Activated CD8-positive, alpha-beta memory T cell treated with anti-CD3 and anti-CD28 coated beads, Interleukin-2, amount 50 U/mL, for 4 hours (primary cell): ENCODE results near the gene OR10H4.
"Not testable (repeated sequence)": the region's sequence is repeated elsewhere in the genome, so short reads cannot be mapped to it uniquely, and the experiment has no call there.

ENCODE experiments used
- DNase-seq: peaks from one replicate; pipeline ENCODE4 v3.0.0-alpha.2; 2020

Gene OR10H4, protein sequence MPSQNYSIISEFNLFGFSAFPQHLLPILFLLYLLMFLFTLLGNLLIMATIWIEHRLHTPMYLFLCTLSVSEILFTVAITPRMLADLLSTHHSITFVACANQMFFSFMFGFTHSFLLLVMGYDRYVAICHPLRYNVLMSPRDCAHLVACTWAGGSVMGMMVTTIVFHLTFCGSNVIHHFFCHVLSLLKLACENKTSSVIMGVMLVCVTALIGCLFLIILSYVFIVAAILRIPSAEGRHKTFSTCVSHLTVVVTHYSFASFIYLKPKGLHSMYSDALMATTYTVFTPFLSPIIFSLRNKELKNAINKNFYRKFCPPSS

DNA sequence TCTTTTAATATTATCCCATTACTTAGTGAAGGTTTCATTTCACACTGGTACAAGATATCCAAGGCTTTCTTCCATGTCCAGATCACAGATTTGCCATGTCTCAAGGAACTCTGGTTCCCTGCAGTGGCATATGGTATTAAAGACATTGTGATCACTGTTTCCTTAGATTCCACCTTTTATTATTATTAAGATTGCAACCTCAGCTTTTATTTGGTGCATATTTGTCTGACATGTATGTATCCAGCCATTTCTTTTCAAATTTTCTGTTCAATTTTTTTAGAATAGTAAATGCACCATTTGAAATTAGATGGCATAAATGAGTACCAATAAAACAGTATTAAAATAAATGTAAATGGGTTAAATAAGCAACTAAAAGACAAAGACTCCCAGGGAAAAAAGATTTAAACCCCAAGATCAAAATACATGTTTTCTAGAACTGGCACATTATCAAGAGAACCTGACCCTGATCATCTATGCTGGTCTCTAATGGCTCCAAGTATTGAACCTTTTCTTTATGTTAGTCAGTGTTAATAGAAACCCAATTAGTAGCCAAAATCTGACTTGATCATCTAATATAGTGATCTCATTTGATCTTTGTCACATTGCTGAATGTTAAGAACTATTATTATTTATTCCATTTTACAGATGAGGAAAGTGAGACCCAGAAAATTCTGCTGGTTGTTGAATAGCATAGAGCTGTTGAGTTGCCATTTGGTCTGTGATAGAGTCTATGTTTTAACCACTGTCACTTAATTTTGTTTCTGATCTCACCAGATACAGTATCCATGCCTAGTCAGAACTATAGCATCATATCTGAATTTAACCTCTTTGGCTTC, at the start of gene OR10H4:
Gene OR10H4, plus strand, starts transcription at position 786 of the 836 bp plus-strand sequence. Its CDS starts 0 bp downstream, at position 786.
- no peak for DNase-seq

DNA sequence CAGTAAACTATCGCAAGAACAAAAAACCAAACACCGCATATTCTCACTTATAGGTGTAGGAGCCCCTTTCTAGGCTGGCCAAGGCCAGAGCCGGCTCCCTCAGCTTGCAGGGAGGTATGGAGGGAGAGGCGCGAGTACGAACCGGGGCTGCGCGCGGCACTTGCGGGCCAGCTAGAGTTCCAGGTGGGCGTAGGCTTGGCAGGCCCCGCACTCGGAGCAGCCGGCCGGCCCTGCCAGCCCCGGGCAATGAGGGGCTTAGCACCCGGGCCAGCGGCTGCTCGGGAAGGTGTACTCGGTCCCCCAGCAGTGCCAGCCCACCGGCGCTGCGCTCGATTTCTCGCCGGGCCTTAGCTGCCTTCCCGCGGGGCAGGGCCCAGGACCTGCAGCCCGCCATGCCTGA, 49.2 kb upstream of the OR10H4 start:
- DNase-seq = not testable (repeated sequence)

DNA sequence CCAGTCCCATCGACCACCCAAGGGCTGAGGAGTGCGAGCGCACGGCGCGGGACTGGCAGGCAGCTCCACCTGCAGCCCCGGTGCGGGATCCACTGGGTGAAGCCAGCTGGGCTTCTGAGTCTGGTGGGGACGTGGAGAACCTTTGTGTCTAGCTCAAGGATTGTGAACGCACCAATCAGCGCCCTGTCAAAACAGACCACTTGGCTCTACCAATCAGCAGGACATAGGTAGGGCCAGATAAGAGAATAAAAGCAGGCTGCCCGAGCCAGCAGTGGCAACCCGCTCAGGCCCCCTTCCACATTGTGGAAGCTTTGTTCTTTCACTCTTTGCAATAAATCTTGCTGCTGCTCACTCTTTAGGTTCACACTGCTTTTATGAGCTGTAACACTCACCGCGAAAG, 48.8 kb upstream of the OR10H4 start:
- DNase-seq = not testable (repeated sequence)

DNA sequence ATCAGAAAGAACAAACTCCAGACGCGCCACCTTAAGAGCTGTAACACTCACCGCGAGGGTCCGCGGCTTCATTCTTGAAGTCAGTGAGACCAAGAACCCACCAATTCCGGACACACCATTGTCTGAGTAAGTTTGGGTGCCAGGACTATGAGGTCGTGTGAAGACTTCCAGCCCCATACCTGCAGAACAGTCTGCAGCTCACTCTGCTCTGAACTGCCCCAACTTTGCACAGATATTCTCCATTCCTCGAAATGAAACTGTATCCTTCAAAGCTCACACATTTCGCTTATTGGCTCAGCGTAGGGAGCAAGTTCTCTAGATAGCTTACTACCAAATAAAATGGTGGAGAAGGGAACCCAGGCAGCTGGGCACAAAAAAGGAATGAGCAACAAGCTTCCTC, 48.3 kb upstream of the OR10H4 start:
- DNase-seq = no peak

DNA sequence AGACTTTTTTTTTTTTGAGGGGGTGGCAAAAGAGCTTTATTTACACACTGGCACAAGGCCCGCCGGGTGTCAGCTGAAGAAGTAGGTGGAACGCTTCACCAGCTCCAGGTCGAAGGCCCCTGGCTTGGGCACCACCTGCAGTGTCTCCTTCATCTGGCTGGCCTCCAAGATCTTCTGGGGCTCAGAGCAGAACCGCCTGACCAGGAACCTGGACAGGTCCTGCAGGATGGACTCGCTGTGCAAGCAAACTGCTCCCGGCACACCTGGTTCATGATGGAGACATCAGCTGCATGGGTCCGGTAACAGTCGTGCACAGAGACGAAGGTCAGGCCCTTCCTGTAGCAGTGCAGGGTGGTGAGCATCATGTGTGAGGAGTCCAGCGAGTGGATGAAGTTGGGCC, 46.6 kb upstream of the OR10H4 start:
- no peak for DNase-seq

DNA sequence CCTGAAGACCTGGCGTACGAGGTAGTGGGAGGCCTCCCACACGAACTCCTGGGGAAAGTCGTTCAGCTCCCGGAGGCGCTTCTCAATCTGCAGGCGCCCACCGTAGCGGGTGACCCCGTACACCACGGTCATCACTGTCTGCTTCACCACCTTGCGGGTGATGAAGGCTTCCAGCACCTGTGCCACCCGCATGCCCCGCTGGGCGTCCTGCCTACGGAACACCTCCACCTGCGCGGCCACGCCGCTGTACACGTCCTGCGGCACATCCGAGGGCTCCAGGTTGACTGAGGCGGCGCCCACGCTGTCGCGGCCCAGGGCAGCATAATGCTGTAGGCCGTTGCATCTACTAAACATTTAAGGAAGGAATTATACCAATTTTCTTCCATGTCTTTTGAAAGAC, 45.9 kb upstream of the OR10H4 start:
- not testable (repeated sequence) for DNase-seq

DNA sequence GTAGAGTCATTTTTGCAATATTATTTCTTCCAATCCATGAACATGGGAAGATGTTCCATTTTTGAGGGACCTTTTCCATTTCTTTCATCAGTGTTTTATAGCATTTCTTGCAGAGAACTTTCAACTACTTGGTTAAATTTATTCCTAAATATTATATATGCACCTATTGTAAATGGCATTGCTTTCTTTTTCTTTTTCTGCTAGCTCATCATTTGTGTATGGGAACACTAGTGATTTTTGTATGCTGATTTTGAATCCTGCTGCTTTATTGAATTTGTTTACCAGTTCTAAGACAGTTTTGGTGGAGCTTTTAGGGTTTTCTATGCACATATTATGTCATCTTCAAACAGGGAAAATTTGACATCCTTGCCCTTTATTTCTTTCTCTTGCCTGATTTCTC, 43.8 kb upstream of the OR10H4 start:
- no peak for DNase-seq

DNA sequence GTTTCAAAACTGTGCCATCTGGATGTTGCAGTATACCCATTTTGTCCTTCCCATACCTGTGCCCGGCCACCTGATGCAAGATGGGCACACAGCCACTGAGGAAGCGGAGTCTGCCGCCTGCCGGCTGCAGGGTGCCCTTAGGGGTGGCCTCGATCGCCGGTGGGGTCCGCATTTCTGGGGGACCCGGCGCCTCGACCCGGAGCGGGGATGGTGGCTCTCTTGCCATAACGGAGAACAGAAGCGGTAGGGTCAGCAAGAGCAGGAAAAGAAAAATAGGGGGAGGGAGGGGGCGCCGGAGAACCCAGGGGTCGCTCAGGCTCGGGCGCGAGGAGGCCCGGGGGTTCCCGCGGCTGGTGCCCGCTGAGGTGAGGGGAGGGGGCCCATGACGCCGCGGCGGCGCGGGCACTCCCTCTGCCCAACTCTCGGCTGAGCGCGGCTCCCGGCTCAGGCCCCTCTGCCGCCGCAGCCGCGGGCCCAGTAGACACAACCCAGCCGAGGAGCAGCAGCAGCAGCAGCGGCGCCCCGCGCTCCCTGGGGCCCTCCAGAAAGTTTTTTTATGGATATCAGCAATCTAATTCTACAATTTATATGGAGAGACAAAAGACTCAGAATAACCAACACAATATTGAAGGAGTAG, 37.1 kb upstream of the OR10H4 start:
- DNase-seq = no peak

DNA sequence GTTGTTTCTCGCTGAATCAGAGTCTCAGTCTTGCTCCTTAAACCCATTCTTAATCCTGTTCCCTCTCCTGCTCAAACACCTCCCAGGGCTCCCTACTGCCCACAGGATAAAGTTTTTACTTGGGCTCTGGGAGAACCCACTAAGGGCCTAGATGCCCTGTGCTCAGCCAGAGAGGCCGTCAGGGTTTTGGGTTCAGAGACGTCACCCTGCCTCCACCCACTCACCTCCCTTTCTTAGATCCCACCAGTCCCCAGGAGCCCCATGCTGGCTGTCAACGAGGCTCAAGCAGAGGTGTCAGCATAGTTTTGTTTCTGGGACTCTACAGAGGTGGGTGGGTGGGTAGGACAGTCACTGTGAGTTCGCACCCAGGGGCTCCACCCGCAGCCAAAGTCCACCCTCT, 35.4 kb upstream of the OR10H4 start:
- DNase-seq = no peak

DNA sequence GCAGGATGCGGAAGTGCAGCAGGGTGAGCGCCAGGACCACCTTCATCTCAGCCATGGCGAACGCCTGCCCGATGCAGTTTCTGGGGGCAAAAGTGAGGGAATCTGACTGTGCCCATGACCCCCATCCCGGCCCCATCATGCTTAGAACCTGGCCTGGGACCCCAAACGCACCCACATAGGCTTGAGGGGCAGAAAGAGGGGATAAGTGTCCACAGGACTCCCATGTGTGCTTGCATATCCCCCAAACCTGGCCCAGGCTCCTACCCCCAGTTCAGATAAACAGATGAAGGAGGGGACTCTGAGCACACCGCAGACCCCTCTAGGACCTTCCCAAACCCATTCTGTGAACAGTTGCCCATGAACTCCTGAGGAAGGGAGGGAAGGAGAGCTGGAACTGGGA, 35.0 kb upstream of the OR10H4 start:
- DNase-seq = no peak

DNA sequence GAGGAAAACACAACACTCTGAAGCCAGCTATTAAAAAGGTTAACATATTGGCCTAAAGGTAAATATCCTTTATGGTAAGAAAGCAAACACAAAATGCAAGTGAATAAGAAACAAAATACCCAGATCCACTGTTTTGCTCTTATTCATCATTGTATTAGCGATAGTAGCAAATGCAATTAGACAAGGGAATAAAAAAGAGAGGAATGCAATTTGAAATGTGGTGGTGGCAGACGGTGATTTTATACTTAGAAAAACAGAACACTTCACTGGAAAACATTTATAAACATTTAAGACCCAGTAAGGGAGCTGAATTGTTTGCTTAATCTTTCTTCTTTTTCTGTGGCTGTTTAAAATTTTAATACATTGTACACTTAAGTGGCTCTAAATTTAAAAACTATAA, 33.7 kb upstream of the OR10H4 start:
- DNase-seq = no peak

DNA sequence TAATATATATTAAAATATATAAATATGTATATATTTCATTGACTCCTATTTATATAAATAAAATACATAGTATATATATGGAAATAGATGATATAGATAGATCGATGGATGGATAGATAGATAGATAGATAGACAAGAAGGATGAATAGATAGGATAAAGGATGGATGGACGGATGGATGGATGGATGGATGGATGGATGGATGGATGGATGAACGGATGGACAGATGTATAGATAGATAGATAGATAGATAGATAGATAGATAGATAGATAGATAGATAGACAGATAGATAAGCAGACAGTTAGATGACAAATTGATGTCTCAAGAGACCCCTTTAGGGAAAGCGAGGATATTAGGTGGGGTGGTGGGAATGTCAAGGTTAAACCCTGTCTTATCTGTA, 29.6 kb upstream of the OR10H4 start:
- no peak for DNase-seq

DNA sequence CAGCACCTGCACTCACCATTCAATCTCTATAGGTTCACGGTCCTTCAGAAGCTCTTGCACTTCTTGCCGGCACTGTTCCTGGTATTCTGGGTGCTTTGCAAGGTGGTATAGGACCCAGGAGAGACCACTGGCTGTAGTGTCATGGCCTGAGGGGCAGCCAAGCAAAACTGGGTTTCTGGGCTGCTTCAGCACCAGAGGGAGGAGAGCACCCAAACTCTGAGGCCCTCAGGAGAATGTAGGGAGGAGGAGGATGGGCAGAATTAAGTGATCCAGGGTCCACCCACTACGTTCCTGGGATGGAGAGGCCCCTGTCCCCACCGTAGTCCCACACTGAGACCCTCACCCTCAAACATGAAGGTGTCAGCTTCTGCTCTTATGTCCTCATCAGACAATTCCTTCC, 26.8 kb upstream of the OR10H4 start:
- no peak for DNase-seq

DNA sequence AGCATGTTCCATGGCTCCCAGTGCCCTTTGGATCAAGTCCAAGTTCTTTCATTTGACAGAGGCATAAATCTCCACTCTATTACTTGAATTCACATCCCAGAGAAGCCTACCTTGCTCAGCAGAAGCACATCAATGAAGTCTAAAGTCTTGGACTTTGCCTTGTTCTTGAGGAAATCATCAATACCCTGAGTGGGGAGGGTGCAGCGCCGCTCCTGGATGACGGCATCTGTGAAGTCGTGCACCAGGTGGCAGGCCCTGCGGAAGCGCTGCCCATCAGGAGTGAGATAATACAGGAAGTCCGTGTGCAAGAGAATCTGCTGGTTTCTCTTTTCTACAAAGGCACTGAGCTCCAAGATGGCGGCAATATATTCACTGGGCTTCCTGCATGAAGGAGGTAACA, 25.1 kb upstream of the OR10H4 start:
- no peak for DNase-seq

DNA sequence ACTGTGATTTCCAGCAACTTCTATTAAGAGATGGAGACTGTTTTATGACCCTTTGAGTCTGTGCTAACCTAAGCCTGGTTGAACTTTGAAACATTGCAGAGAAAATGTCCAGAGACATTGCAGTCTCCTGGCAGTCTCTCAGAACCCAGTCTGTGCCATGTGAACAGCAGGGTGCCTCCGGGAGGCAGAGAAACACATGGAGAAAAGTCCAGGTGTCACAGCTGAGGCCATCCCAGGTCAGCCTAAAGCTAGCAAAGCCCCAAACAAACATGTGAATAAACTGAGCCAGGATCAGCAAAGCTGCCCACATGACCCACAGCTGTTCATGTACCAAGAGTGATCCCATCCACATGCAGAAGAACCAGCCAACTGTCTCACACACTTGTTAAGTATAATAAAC, 22.3 kb upstream of the OR10H4 start:
- DNase-seq = no peak

DNA sequence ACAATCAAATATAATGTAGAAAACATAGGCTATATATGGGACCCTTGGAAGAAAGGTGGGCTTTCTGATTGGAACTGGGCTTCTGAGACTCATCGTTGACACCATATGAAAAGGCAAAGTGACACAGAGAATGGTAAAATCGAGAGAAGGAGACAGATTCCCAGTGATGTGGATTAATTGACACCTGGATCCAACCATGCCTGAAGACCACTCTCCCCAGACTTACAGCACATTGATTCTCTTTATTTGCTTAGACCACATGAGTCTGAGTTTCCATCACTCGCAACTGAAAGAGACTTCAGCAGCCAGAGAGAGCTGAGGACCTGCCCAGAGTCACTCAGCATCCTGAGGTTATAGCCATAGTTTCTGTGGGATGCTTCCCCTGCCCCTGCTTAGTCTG, 20.5 kb upstream of the OR10H4 start:
- no peak for DNase-seq

DNA sequence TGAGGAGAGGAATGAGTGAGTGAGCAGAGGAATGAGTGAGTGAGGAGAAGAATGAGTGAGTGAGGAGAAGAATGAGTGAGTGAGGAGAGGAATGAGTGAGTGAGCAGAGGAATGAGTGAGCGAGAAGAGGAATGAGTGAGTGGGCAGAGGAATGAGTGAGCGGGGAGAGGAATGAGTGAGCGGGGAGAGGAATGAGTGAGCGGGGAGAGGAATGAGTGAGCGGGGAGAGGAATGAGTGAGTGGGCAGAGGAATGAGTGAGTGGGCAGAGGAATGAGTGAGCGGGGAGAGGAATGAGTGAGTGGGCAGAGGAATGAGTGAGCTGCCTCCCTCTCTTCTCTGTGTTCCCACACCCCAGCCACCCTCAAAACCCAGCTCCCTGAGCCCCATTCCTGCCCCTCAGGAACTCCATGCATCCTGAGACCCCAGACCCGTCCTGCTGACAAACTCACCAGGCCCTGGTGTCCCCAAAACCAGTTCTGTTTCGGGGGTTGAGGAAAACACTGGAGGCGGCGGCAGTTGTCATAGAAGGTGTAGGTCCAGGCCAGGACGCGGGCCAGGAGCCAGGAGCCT, 15.0 kb upstream of the OR10H4 start:
- not testable (repeated sequence) for DNase-seq

DNA sequence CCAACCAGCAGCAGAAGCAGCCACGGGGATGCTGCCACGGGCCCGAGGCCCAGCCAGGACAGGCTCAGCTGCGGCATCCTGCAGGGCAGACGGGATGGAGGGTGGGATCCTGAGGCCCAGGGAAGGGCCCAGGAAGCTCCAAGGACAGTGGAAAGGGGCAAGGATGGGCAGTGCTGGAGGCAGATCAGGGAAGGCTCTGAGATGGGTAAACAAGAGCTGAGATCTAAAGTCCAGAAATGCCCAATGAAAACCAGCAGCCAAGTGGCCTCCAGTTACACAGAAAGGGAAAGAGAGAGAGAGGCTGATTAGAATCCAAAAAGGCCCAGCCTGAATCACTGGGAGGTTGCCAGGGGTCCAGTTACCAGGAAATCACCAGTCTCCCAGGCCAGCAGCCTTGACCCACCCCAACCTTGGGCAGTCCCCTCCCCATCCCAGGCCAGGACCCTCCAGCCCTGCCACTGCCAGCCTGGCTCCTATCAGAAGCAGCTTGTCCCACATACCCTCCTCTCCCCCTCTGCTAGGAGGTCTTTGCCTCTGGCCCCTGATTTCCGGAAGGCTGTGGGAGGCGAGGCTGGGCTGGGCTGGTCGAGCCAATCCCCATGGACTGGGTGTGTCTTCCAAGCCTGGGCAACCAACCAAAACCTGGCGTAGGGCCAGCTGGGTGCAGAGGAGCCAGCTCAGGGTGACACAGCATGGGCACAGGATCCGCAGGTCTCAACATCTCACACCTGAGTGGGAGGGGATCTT, 14.3 kb upstream of the OR10H4 start, which contains the start of gene CYP4F11:
Gene CYP4F11, minus strand, starts transcription at position 198 of the 747 bp plus-strand sequence. Its CDS starts 121 bp downstream, at position 77.
- DNase-seq = no peak

DNA sequence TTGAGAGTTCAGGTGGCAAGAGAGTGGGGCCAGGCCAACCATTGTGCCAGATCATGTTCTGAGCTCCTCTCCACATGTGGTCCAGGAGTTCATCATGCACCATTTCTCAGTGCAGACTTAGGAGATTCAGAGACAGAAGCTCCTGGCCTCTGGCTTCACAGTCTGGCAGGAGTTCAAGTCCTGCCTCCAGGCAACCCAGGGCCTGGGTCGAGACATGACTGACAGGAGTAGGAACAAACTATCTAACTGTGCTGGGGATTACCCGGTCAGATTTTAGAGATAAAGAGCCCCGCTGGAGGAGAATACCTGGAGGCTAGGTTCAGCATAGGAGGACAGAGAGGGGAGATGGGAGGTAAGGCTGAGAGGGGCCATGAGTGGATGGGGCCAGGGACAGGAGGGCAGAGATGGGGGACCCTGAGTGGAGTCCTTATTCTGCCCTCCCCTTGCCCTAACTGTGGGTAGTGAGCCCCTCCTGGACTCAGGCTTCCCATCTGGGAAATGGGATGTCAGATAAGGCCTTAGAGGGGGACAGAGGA, 13.6 kb upstream of the OR10H4 start:
- DNase-seq = no peak

DNA sequence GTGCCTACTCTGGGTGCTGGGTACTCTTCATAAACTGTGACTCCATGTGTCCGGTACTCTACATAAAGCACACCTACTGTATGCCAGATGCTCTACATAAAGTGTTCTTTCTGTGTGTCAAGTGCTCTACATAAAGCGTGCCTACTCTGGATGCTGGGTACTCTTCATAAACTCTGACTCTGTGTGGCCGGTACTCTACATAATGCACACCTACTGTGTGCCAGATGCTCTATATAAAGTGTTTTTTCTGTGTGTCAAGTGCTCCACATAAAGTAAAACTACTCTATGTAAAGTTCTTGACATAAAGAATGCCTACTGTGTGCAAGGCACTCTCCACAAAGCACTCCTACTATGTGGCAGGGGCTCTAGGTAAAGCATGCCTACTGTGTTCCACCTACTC, 12.6 kb upstream of the OR10H4 start:
- DNase-seq = no peak

DNA sequence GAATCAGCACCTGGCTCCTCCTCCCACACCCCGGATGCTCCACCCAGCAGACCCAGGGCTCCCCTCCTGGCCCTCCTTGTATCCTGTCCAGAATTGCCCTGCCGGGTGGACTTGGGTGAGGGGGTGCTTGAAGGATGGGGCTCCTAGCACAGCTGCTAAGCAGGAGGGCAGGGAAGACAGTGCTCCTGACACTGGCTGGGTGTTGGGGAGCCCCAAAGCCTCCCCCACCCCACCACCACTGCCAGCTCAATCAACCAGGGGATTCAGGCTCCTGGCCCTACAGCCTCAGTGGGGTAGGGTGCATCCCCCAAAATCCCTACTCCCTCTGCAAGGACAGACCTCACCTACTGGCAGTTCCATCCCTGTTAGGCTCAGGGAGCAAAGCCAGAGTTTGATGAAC, 11.9 kb upstream of the OR10H4 start:
- DNase-seq = no peak

DNA sequence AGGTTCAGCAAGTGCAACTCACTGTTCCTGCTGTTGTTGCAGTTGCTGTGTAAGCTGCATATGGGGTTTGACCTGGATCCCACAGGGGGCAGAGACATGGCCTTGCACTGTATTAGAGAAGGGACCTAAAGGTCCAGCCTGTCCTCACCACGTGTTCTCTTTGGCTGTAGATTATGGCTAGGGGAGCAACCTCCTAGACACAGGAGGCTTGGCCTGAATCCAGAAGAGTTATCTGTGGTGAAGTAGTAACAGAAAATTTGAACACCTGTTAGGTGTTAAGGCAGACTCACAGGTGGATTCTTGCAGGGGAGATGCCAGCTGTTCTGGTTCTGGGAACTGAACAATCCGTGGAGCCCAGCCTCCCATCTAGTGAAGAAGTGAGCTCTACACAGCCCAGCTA, 11.0 kb upstream of the OR10H4 start:
- DNase-seq = no peak
